WERI-Rb-1 (cell line): Measurements from ENCODE around the gene TPO.

Source experiments
- DNase-seq: peaks from one replicate; pipeline ENCODE4 v3.0.0-alpha.2; 2020
- H3K27ac ChIP-seq: fragments of 250-450 bp; sonication (Bioruptor Pico); 2 replicates; pipeline ENCODE4 v1.5.1; 2020; ENCODE audit warnings: mild to moderate bottlenecking, moderate library complexity
- H3K27me3 ChIP-seq: fragments of 250-450 bp; sonication (Bioruptor Pico); 2 replicates; pipeline ENCODE4 v1.5.1; 2021; ENCODE audit warnings: mild to moderate bottlenecking, low read depth, moderate library complexity; ENCODE audit not compliant: insufficient read depth, severe bottlenecking
- H3K36me3 ChIP-seq: fragments of 250-450 bp; sonication (Bioruptor Pico); 2 replicates; pipeline ENCODE4 v1.5.1; 2020; ENCODE audit warnings: mild to moderate bottlenecking, moderate library complexity
- H3K4me3 ChIP-seq: 2 replicates; pipeline ENCODE4 v1.5.1; 2011; ENCODE audit warnings: low read depth, mild to moderate bottlenecking, control low read depth, low read length
- H3K9me3 ChIP-seq: fragments of 250-450 bp; sonication (Bioruptor Pico); 2 replicates; pipeline ENCODE4 v1.5.1; 2021; ENCODE audit warnings: mild to moderate bottlenecking, moderate library complexity; ENCODE audit not compliant: severe bottlenecking
- CTCF ChIP-seq: IDR thresholded peaks from 2 replicates; pipeline ENCODE4 v1.5.1; 2011; ENCODE audit warnings: low read depth, mild to moderate bottlenecking, control low read depth, inconsistent platforms, low read length

Gene TPO

GRCh38 chr2:1505031-1505441, 91.8 kb downstream of the TPO start:
- H3K27me3 ChIP-seq, result peaks cover 8% of the 10 kb centered on the region
- H3K27ac ChIP-seq, result no peak overlapping the region
- no peak for TF ChIP-seq CTCF
- H3K36me3 ChIP-seq, result no peaks in the 10 kb centered on the region
- H3K9me3 ChIP-seq, result no peaks in the 10 kb centered on the region
- DNase-seq, result no peak
- H3K4me3 ChIP-seq, result no peak overlapping the region

- Histone ChIP-seq H3K36me3 (no peaks in the 10 kb centered on the region), H3K4me3 (no peak overlapping the region), H3K9me3 (no peaks in the 10 kb centered on the region), H3K27ac (no peak overlapping the region), H3K27me3 (peaks cover 12% of the 10 kb centered on the region)
- DNase-seq, result no peak
- TF ChIP-seq CTCF, result no peak
These were observed 96.2 kb downstream of the TPO start for GRCh38 chr2:1509271-1510065.

GRCh38 chr2:1510176-1510575, 96.9 kb downstream of the TPO start:
- no peaks in the 10 kb centered on the region for H3K9me3 ChIP-seq
- H3K27ac ChIP-seq, result no peak overlapping the region
- no peak overlapping the region for H3K4me3 ChIP-seq
- no peaks in the 10 kb centered on the region for H3K36me3 ChIP-seq
- no peak for DNase-seq
- TF ChIP-seq CTCF, result no peak
- H3K27me3 ChIP-seq, result peaks cover 9% of the 10 kb centered on the region

- no peak for TF ChIP-seq CTCF
- Histone ChIP-seq H3K27ac (no peak overlapping the region), H3K36me3 (no peaks in the 10 kb centered on the region), H3K27me3 (peaks cover 9% of the 10 kb centered on the region), H3K9me3 (no peaks in the 10 kb centered on the region), H3K4me3 (no peak overlapping the region)
- no peak for DNase-seq
These were observed 98.2 kb downstream of the TPO start for GRCh38 chr2:1511455-1511854.

- H3K9me3 ChIP-seq, result no peaks in the 10 kb centered on the region
- H3K4me3 ChIP-seq, result no peak overlapping the region
- no peak overlapping the region for H3K27ac ChIP-seq
- no peaks in the 10 kb centered on the region for H3K36me3 ChIP-seq
- no peak for TF ChIP-seq CTCF
- H3K27me3 ChIP-seq, result peaks cover 9% of the 10 kb centered on the region
- no peak for DNase-seq
These were observed 99.3 kb downstream of the TPO start for GRCh38 chr2:1512321-1513289.
